ENCODE measurements around the gene LARP1. TPM values are rescaled to one million over a fixed set of nuclear protein-coding genes. Genes with fewer than 3 reads are reported as not detected.

The LARP1 gene
- total and polyA plus RNA-seq, 9 of the 15 experiments (the other 6 are each of a cell fraction or from before 2014, with no cell fraction given): 22.6 to 300 (median 92.0) TPM

DNA sequence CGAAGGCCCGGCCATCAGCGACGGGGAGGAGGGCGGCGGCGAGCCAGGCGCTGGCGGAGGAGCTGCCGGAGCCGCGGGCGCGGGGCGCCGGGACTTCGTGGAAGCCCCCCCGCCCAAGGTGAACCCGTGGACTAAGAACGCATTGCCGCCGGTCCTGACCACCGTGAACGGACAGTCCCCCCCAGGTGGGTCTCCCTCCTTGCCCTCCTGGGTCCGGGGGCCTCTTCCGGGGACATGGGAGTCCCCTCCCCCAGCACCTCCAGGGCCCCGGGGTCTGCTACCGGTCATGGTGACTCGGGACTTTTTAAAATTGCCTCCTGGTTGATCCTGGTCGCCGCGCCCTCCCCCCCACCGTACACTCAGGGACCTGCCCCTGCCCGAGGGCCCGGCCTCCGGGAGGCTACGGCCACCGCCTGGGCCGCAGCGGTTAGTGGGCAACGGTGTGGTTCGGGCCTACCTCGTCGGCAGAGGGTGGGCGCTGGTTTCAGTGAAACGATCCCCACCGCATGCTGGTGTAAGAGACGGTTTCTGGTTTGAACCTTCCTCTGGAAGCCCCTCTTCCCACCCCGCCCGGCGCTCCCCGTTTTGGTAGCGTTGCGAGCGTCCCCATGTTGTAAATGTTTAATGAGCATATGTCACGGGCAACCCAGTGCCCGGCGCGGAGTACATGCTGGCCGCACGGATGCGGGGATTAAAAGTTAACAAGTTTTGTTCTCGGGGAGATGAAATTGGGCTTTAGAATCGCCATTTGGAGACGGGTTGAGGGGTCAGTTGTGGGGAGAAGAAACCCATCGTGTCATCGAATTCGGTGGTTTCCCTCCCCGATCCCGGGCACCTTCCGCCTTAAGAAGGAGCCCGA lies 1.1 kb downstream of the LARP1 start (continued):
- TF ChIP-seq PPARD (CRISPR knock-in tag; IDR thresholded peaks at IDR 0.05) (no peak), KHSRP (IDR thresholded peaks at IDR 0.05) (no peak), RFX5 (IDR thresholded peaks at IDR 0.05; ENCODE audit: low read depth, low read length) (no peak), ZNF354B (CRISPR knock-in tag; IDR thresholded peaks at IDR 0.05) (no peak), NCOA4 (IDR thresholded peaks at IDR 0.05; ENCODE audit: partially characterized antibody) (no peak), HNRNPH1 (optimal IDR thresholded peaks at IDR 0.05; ENCODE audit: low read depth, low read length) (no peak), SFPQ (IDR thresholded peaks at IDR 0.05; ENCODE audit: low read depth, low read length) (no peak), HCFC1 (IDR thresholded peaks at IDR 0.05; ENCODE audit: low read depth, low read length) (no peak), CBX2 (IDR thresholded peaks at IDR 0.05; ENCODE audit: insufficient read depth, low read length, poor library complexity, severe bottlenecking) (no peak), NFATC3 (IDR thresholded peaks at IDR 0.05) (no peak), ZNF24 (IDR thresholded peaks at IDR 0.05) (no peak), NFIX (CRISPR knock-in tag; IDR thresholded peaks at IDR 0.05; ENCODE audit: low read depth) (no peak), PYGO2 (tag; IDR thresholded peaks at IDR 0.05) (no peak), ZNF699 (CRISPR knock-in tag; IDR thresholded peaks at IDR 0.05; ENCODE audit: insufficient replicate concordance) (no peak), ZZZ3 (IDR thresholded peaks at IDR 0.05) (no peak), GATA2 (CRISPR knock-in tag; IDR thresholded peaks at IDR 0.05) (no peak), YY1 (IDR thresholded peaks at IDR 0.05; ENCODE audit: borderline replicate concordance in 1 of 3, control insufficient read depth in 1 of 3, extremely low read depth in 1 of 3, insufficient read depth in 3 of 3, insufficient read length in 1 of 3, insufficient replicate concordance in 2 of 3, low read depth in 1 of 3, low read length in 2 of 3) (no peak), YBX1 (IDR thresholded peaks at IDR 0.05) (no peak), CBFA2T3 (IDR thresholded peaks at IDR 0.05) (no peak), CBX3 (IDR thresholded peaks at IDR 0.05; ENCODE audit: borderline replicate concordance in 1 of 2, low read length in 2 of 2) (no peak)
- TF ChIP-seq, protein P1, sequence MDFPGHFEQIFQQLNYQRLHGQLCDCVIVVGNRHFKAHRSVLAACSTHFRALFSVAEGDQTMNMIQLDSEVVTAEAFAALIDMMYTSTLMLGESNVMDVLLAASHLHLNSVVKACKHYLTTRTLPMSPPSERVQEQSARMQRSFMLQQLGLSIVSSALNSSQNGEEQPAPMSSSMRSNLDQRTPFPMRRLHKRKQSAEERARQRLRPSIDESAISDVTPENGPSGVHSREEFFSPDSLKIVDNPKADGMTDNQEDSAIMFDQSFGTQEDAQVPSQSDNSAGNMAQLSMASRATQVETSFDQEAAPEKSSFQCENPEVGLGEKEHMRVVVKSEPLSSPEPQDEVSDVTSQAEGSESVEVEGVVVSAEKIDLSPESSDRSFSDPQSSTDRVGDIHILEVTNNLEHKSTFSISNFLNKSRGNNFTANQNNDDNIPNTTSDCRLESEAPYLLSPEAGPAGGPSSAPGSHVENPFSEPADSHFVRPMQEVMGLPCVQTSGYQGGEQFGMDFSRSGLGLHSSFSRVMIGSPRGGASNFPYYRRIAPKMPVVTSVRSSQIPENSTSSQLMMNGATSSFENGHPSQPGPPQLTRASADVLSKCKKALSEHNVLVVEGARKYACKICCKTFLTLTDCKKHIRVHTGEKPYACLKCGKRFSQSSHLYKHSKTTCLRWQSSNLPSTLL (IDR thresholded peaks at IDR 0.05): no peak
- TF ChIP-seq, protein P2, sequence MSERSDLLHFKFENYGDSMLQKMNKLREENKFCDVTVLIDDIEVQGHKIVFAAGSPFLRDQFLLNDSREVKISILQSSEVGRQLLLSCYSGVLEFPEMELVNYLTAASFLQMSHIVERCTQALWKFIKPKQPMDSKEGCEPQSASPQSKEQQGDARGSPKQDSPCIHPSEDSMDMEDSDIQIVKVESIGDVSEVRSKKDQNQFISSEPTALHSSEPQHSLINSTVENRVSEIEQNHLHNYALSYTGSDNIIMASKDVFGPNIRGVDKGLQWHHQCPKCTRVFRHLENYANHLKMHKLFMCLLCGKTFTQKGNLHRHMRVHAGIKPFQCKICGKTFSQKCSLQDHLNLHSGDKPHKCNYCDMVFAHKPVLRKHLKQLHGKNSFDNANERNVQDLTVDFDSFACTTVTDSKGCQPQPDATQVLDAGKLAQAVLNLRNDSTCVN (CRISPR knock-in tag; IDR thresholded peaks at IDR 0.05): no peak
